ENCODE data around the gene TP53I13. TPM values are rescaled to one million over a fixed set of nuclear protein-coding genes. Genes with fewer than 3 reads are reported as not detected.

Gene TP53I13
- total and polyA plus RNA-seq, 2 of the 13 experiments (the other 11 are each of a cell fraction or from before 2014, with no cell fraction given): 16.9 to 25.7 TPM

- TF ChIP-seq PCBP1 (IDR thresholded peaks at IDR 0.05; ENCODE audit: borderline replicate concordance, low read depth, low read length) (0 out of 2 replicates have a peak, but pooled peaks have one; percentile 60), ZNF282 (IDR thresholded peaks at IDR 0.05; ENCODE audit: partially characterized antibody) (no peak), ZNF589 (CRISPR knock-in tag; conservative IDR thresholded peaks at IDR 0.05) (no peak), NBN (conservative IDR thresholded peaks at IDR 0.05) (no peak), ZBTB7A (CRISPR knock-in tag; IDR thresholded peaks at IDR 0.05) (no peak), ZNF788 (CRISPR knock-in tag; IDR thresholded peaks at IDR 0.05; ENCODE audit: borderline replicate concordance) (peak; percentile 56; the same call in 1 of the 2 replicates), ELF1 (CRISPR knock-in tag; IDR thresholded peaks at IDR 0.05) (no peak), SP1 (IDR thresholded peaks at IDR 0.05) (no peak), SP1 (CRISPR knock-in tag; IDR thresholded peaks at IDR 0.05) (no peak), ARNT (IDR thresholded peaks at IDR 0.05) (no peak), RBM39 (IDR thresholded peaks at IDR 0.05; ENCODE audit: low read depth, low read length, poor library complexity, severe bottlenecking) (no peak), ZNF207 (IDR thresholded peaks at IDR 0.05; ENCODE audit: borderline replicate concordance) (no peak), PRMT3 (CRISPR knock-in tag; IDR thresholded peaks at IDR 0.05; ENCODE audit: borderline replicate concordance, low read depth) (no peak), CHD4 (IDR thresholded peaks at IDR 0.05; ENCODE audit: borderline replicate concordance, low read length) (no peak), USF2 (IDR thresholded peaks at IDR 0.05; ENCODE audit: low read depth, low read length) (no peak), USF2 (CRISPR knock-in tag; IDR thresholded peaks at IDR 0.05; ENCODE audit: borderline replicate concordance) (no peak), SPEN (CRISPR knock-in tag; IDR thresholded peaks at IDR 0.05; ENCODE audit: low read depth) (no peak; the same call in 1 of the 2 replicates), ZNF556 (CRISPR knock-in tag; IDR thresholded peaks at IDR 0.05; ENCODE audit: borderline replicate concordance) (no peak), BRD4 (CRISPR knock-in tag; IDR thresholded peaks at IDR 0.05) (no peak), ZNF10 (CRISPR knock-in tag; IDR thresholded peaks at IDR 0.05; ENCODE audit: borderline replicate concordance, low read depth) (no peak), PHF21A (CRISPR knock-in tag; IDR thresholded peaks at IDR 0.05) (no peak), ZNF180 (CRISPR knock-in tag; IDR thresholded peaks at IDR 0.05; ENCODE audit: borderline replicate concordance, low read depth) (peak; percentile 25; the same call in 1 of the 2 replicates)
- TF ChIP-seq, protein P1, sequence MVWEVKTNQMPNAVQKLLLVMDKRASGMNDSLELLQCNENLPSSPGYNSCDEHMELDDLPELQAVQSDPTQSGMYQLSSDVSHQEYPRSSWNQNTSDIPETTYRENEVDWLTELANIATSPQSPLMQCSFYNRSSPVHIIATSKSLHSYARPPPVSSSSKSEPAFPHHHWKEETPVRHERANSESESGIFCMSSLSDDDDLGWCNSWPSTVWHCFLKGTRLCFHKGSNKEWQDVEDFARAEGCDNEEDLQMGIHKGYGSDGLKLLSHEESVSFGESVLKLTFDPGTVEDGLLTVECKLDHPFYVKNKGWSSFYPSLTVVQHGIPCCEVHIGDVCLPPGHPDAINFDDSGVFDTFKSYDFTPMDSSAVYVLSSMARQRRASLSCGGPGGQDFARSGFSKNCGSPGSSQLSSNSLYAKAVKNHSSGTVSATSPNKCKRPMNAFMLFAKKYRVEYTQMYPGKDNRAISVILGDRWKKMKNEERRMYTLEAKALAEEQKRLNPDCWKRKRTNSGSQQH (CRISPR knock-in tag; IDR thresholded peaks at IDR 0.05; ENCODE audit: low read depth): no peak
- TF ChIP-seq, protein P2, sequence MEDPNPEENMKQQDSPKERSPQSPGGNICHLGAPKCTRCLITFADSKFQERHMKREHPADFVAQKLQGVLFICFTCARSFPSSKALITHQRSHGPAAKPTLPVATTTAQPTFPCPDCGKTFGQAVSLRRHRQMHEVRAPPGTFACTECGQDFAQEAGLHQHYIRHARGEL (CRISPR knock-in tag; IDR thresholded peaks at IDR 0.05): no peak
- TF ChIP-seq, protein P3, sequence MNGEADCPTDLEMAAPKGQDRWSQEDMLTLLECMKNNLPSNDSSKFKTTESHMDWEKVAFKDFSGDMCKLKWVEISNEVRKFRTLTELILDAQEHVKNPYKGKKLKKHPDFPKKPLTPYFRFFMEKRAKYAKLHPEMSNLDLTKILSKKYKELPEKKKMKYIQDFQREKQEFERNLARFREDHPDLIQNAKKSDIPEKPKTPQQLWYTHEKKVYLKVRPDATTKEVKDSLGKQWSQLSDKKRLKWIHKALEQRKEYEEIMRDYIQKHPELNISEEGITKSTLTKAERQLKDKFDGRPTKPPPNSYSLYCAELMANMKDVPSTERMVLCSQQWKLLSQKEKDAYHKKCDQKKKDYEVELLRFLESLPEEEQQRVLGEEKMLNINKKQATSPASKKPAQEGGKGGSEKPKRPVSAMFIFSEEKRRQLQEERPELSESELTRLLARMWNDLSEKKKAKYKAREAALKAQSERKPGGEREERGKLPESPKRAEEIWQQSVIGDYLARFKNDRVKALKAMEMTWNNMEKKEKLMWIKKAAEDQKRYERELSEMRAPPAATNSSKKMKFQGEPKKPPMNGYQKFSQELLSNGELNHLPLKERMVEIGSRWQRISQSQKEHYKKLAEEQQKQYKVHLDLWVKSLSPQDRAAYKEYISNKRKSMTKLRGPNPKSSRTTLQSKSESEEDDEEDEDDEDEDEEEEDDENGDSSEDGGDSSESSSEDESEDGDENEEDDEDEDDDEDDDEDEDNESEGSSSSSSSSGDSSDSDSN (CRISPR knock-in tag; IDR thresholded peaks at IDR 0.05): peak; percentile 96
These were observed 49.2 kb downstream of the TP53I13 start (continued) for GRCh38 chr17:29617481-29618271.

Data from HepG2 (cell line).